GM12873 (cell line): Measurements from ENCODE around the gene AVPR1B.

Source experiments
- TF ChIP-seq, protein P1 (sequence below): IDR thresholded peaks from 2 replicates; pipeline ENCODE4 v1.5.1; 2012; ENCODE audit warnings: low read depth, mild to moderate bottlenecking, moderate library complexity, low read length, control low read depth; ENCODE audit not compliant: insufficient read depth; ENCODE audit errors: missing control alignments

Gene AVPR1B

DNA sequence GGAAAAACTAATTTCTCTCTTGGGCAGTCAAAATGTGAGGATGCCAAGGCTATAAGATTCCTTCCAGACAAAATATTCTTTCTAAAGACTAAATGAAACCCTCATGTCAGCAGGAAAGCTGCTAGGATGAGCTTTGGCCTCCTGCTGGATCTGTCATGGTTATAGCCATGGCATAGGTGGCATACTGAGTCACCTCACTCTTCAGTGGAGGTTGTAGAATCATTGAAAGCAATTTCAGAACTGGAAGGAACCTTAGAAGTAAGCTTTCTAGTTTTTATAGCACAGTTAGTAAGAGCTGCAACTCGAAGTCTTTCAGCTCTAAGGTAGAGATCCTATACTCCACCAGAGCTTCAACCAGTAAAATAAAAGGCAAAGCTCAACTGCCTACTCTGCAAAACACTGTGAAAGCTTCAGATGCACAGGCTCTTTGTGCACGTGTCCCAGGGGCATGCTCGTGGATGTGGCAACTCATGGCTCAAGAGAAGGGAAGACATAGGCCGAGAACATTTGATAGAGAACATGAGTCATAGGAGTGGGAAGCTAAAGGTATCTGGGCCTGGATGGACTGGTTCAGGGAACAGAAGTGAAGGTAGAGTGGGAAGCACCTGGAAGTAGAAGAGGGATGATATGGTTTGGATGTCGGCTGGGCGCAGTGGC, 5.8 kb downstream of the AVPR1B start:
- TF ChIP-seq, protein P1, sequence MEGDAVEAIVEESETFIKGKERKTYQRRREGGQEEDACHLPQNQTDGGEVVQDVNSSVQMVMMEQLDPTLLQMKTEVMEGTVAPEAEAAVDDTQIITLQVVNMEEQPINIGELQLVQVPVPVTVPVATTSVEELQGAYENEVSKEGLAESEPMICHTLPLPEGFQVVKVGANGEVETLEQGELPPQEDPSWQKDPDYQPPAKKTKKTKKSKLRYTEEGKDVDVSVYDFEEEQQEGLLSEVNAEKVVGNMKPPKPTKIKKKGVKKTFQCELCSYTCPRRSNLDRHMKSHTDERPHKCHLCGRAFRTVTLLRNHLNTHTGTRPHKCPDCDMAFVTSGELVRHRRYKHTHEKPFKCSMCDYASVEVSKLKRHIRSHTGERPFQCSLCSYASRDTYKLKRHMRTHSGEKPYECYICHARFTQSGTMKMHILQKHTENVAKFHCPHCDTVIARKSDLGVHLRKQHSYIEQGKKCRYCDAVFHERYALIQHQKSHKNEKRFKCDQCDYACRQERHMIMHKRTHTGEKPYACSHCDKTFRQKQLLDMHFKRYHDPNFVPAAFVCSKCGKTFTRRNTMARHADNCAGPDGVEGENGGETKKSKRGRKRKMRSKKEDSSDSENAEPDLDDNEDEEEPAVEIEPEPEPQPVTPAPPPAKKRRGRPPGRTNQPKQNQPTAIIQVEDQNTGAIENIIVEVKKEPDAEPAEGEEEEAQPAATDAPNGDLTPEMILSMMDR = no peak

DNA sequence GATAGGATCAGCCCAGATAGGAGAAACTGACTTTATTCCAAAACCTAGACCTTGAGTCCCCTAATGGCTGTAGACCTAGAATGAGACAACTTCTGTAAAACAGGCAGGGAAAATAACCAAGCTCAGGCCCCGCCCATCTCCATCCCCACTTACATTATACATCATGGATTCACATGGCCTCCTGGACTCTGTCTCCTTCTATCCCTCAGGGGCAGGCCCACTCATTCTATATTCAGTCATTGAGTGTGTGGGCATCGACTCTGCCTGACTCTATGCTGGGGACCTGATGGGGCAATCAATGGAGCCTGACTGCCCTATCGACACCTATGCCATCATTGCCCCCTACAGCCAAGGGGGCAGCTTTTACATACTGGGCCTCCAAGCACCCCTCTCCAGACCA, 6.4 kb downstream of the AVPR1B start:
- TF ChIP-seq, protein P1 = no peak

DNA sequence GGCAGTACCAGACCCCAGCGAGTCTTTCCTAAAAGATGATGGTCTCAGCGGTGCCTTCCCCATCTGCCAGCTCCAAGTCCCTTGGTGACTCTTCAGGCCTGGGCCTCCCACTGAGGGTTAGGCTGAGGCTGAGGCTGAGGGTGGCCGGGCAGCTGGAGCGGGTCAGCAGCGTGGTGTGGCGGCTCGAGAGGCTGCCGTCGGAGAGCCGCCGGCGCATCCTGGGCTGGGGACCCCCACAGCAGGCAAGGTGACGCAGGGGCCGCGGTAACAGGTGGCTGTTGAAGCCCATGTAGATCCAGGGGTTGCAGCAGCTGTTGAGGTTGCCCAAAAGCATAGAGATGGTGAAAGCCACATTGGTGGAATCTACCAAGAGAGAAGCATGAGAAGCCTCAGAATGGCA, 7.0 kb downstream of the AVPR1B start:
- TF ChIP-seq, protein P1 = no peak

DNA sequence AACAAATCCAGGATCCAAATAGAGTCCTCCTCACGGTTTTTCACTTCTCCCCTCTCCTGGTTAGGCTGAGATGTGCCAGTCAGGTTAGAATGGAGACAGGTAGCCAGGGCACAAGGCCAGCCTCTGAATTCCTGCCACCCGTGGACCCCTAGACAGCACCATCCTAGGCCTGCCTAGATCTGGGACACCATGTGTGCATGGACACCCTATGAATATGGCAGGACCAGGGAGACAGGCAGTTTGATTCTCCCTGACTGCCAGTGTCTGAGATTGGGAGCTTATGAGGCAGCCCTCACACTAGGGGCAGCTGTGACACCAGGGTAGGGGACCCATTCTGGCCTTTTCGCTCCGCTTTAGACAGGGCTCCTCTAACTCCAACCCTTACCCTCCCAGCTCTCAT, 7.5 kb downstream of the AVPR1B start:
- TF ChIP-seq, protein P1 = no peak

DNA sequence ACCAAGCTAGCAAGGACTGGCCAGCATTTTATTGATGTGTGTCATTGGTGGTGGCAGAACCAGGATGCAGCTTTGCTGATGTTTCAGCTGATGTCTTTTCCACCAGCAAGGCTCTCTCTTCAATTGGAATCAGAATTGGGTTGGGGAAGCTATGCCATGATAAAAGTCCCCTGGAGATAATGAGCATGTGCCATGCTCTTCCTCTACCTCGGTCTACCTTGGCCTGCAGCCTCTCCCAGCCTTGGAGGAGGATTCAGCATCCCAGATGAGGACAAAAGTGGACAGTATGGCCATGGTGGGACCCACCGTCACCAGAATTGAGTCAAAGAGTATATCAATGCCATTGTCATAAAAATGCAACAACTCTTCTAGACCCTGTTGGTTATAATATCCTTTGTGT, 8.6 kb downstream of the AVPR1B start:
- TF ChIP-seq, protein P1 = no peak

DNA sequence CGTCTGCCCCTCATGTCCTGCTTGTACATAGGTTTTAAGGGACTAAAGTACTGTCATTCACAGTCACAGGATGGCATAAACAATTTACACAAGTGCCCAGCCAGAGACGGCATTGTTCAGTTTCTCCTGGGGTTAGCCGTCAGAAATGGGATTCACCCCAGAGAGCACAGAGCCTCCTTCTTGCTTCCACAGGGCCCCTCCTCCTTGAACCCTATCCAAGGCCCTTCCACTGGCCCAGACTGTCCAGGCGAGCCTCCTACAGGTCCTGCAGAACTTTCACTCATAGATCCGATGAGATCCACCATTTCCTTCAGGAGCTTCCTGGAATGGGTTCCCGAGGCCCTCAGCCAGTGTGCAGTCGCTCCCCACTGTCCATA, 10.0 kb downstream of the AVPR1B start:
- TF ChIP-seq, protein P1 = no peak

DNA sequence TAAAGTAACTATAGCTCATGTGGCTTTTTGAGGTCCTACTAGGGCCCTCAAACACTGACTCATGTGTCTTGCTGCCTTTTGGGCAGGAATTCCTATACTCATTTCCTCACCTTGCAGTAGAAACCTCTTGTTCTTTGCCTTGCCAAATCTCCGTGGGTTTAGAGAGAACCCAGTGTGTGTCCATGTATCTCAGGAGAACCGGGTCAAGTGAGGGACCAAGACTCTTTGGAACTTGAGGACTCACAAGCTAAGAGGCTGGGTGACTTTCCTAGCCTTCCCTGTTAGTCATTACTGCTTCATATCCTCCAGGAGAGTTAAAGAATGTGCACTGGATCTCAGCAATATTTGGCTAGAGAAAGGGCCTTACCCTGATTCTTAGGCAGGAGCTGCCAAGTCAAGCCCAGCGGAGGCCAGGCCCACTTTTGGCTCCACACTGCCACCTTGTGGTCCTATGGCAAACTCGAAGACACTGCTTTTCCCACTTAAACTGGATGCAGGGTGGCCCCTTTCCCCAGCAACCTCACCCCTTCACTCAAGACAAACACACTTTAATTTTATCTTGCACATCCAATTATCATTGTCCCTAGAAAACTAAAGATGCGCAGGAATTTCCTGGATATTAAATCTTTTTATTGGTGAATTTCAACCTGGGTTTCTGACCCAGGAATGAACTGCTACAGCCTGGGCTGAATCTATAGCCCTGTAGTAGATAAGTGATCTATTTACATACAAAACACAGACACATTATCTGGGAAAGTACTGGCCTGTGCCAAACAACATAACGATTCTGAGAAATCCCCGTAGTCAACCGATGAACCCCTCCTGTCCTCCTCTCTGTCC, 10.6 kb downstream of the AVPR1B start:
- TF ChIP-seq, protein P1 = peak; percentile 89
